Transverse colon (tissue), 3 donors: Measurements from ENCODE around the gene STK32A.

ENCODE experiments used
- CTCF ChIP-seq, 5 experiments: fragments of 200-600 bp in 3 of 5; fragments of 450-650 bp in 2 of 5; sonication (generic) in 3 of 5; IDR thresholded peaks; 1 replicate in 2 of 5; 2 replicates in 3 of 5; pipeline ENCODE4 v1.5.1; 2016 to 2017; ENCODE audit warnings: antibody characterized with exemption in 5 of 5, inconsistent platforms in 3 of 5, mild to moderate bottlenecking in 2 of 5, moderate library complexity in 1 of 5
- EP300 ChIP-seq: sonication (generic); formaldehyde crosslinking; IDR thresholded peaks from one replicate; pipeline ENCODE4 v1.6.1; 2017; ENCODE audit warnings: antibody characterized with exemption, low read depth

DNA sequence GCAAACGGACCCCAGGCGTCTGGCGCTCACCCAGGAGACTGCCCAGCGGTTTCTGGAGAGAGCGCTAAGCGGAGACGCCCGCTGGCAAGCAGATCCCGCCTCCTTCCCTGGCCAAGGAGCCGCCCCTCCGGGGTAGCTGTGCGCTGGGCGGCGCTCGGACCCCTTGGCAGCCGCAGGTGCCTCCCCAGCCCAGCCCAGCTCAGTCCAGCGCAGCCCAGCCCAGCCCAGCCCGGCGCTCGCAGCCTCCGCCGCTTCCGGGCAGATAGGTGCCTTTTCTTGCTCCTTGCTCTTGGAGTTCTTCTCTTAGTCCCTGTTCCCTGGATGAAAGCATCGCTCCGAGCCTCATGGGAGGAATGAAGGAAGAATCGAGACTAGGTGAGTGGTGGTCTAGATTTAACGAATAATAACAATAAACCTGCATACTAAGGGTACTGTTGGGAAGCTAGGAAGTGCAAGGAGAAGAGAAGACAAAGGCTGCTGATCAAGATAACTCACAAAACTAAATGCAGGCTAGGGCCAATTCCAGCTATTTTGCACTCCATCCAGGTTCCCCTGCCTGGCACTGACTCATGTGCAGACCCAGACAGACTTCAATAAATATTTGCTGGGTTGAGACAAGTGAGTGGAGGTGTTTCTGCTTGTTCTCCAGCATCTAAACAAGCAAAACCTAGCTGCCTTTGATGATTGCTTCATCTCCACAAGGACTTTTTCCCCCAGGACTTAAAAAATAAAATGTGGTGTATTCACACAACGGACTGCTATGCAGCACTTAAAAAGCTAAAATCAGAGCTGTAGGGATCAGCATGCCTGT is at the start of gene STK32A:
- no peak for TF ChIP-seq CTCF (IDR thresholded peaks at IDR 0.05)
- no peak for TF ChIP-seq EP300
